K562 (cell line): ENCODE results near the gene STRN3. TPM values are rescaled to one million over a fixed set of nuclear protein-coding genes. Genes with fewer than 3 reads are reported as not detected.

Experiments used
- ATAC-seq: fragments of 200-7000 bp; cut with Tn5 transposase; 3 replicates; pipeline ENCODE4 v1.9.1; 2020; ENCODE audit warnings: moderate library complexity
- BruUV-seq: library from RNA; stranded (reverse); fragments of 400-500 nt; replicated peaks from 2 replicates; lab custom pipeline; 2021; lab: Mats Ljungman, UMichigan
- CTCF ChIA-PET: fragments of 300-600 bp; formaldehyde crosslinking; extraction: SDS; loops from one replicate; lab custom pipeline; 2021; ENCODE audit warnings: low intra/inter-chr PET ratio; lab: Yijun Ruan, JAX
- POLR2A ChIA-PET: fragments of 300-600, 350-650 bp; sonication (Branson Sonifier 250); formaldehyde crosslinking; extraction: SDS; loops from one replicate; lab custom pipeline; 2021; ENCODE audit warnings: antibody characterized with exemption, inconsistent platforms; lab: Yijun Ruan, JAX
- DNase-seq, 4 experiments: peaks; one replicate each; pipeline versions ENCODE4 v3.0.0 to v3.0.0-alpha.2; 2011 to 2018; ENCODE audit warnings: low spot score in 3 of 4, mixed read lengths in 3 of 4; ENCODE audit errors: extremely low read depth in 1 of 4
- FAIRE-seq: peaks from 2 replicates; lab custom pipeline; 2011; peaks lifted over from hg19 to GRCh38; lab: Jason Lieb, UNC
- H2AFZ ChIP-seq: 2 replicates; pipeline ENCODE4 v1.6.0; 2011; ENCODE audit warnings: low read depth, low read length, control low read depth, inconsistent platforms
- H3K27ac ChIP-seq: fragments of 200-600 bp; 3 replicates; pipeline ENCODE4 v1.8.0; 2011; ENCODE audit warnings: low read depth, mild to moderate bottlenecking, control low read depth, inconsistent platforms, low read length, moderate library complexity, mixed read lengths; ENCODE audit errors: extremely low read depth
- H3K27me3 ChIP-seq, 2 experiments: fragments of 300-600 bp in 1 of 2; 2 replicates in 1 of 2; 3 replicates in 1 of 2; pipeline versions ENCODE4 v1.6.0 to v1.8.0; 2011; ENCODE audit warnings: inconsistent platforms in 2 of 2, low read length in 2 of 2, mild to moderate bottlenecking in 1 of 2, mixed read lengths in 1 of 2, moderate library complexity in 1 of 2; ENCODE audit not compliant: control insufficient read depth in 2 of 2, insufficient read depth in 2 of 2
- H3K36me3 ChIP-seq: fragments of 300-600 bp; 3 replicates; pipeline ENCODE4 v1.8.0; 2011; ENCODE audit warnings: mild to moderate bottlenecking, low read length, inconsistent platforms; ENCODE audit not compliant: control insufficient read depth, insufficient read depth
- H3K4me1 ChIP-seq, 2 experiments: fragments of 200-600 bp in 1 of 2; replicated peaks in 1 of 2; 2 replicates in 1 of 2; 3 replicates in 1 of 2; pipeline versions ENCODE4 v1.5.1 to v1.8.0; 2011; ENCODE audit warnings: inconsistent platforms in 2 of 2, low read length in 2 of 2, mild to moderate bottlenecking in 1 of 2, mixed read lengths in 1 of 2, moderate library complexity in 1 of 2; ENCODE audit not compliant: control insufficient read depth in 2 of 2, insufficient read depth in 2 of 2
- H3K4me2 ChIP-seq: 2 replicates; pipeline ENCODE4 v1.6.1; 2011; ENCODE audit warnings: low read length, control low read depth, inconsistent platforms, mixed read lengths; ENCODE audit not compliant: insufficient read depth
- H3K4me3 ChIP-seq: fragments of 200-600 bp; sonication (generic), shearing (Covaris generic); 2 replicates; pipeline ENCODE4 v1.5.1; 2016; ENCODE audit warnings: control low read depth, inconsistent platforms
- H3K79me2 ChIP-seq: fragments of 200-600 bp; 3 replicates; pipeline ENCODE4 v1.8.0; 2011; ENCODE audit warnings: low read length, inconsistent platforms; ENCODE audit not compliant: control insufficient read depth, insufficient read depth
- H3K9ac ChIP-seq, 2 experiments: 2 replicates each; pipeline versions ENCODE4 v1.6.0 to v1.6.1; 2011; ENCODE audit warnings: low read depth in 2 of 2, low read length in 2 of 2, control low read depth in 1 of 2, inconsistent platforms in 1 of 2, mild to moderate bottlenecking in 1 of 2, mixed read lengths in 1 of 2; ENCODE audit not compliant: insufficient read depth in 1 of 2
- H3K9me1 ChIP-seq: one replicate; pipeline ENCODE4 v1.6.0; 2011; ENCODE audit warnings: inconsistent platforms, mild to moderate bottlenecking, low read length, moderate library complexity; ENCODE audit not compliant: control insufficient read depth, insufficient read depth
- H3K9me3 ChIP-seq: replicated peaks from 2 replicates; pipeline ENCODE4 v1.5.1; 2011; ENCODE audit warnings: low read depth, low read length, inconsistent platforms; ENCODE audit not compliant: control insufficient read depth, insufficient read depth
- H4K20me1 ChIP-seq: replicated peaks from 2 replicates; pipeline ENCODE4 v1.6.1; 2011; ENCODE audit warnings: low read length, inconsistent platforms, mixed read lengths; ENCODE audit not compliant: control insufficient read depth, insufficient read depth
- ADNP ChIP-seq: fragments of 200-800 bp; sonication (Bioruptor generic); IDR thresholded peaks from 2 replicates; pipeline ENCODE4 v1.6.1; 2016; ENCODE audit warnings: missing genetic modification characterization, missing compliant biosample characterization
- E2F4 ChIP-seq: sonication (generic); formaldehyde crosslinking; IDR thresholded peaks from 2 replicates; pipeline ENCODE4 v1.8.0; 2022; ENCODE audit warnings: mild to moderate bottlenecking, low read depth, missing genetic modification reagents
- HMGN3 ChIP-seq: IDR thresholded peaks from 2 replicates; pipeline ENCODE4 v1.6.1; 2011; ENCODE audit warnings: borderline replicate concordance, low read depth, mild to moderate bottlenecking, mixed read lengths, low read length; ENCODE audit not compliant: insufficient read length; ENCODE audit errors: extremely low read depth
- HNRNPLL ChIP-seq: fragments of 200-400 bp; formaldehyde crosslinking; IDR thresholded peaks from 2 replicates; pipeline ENCODE4 v1.6.1; 2017; ENCODE audit warnings: low read length, low read depth, mild to moderate bottlenecking; ENCODE audit not compliant: poor library complexity, severe bottlenecking
- MAFF ChIP-seq: IDR thresholded peaks from 2 replicates; pipeline ENCODE4 v1.6.1; 2012; ENCODE audit warnings: low read length, improper control_type of control experiment
- MAFK ChIP-seq: IDR thresholded peaks from 2 replicates; pipeline ENCODE4 v1.6.1; 2011; ENCODE audit warnings: low read length, improper control_type of control experiment
- POU5F1 ChIP-seq: fragments of 150-350 bp; IDR thresholded peaks from 2 replicates; pipeline ENCODE4 v1.6.1; 2014; ENCODE audit warnings: borderline replicate concordance, low read length, low read depth, mild to moderate bottlenecking; ENCODE audit not compliant: partially characterized antibody
- TAF15 ChIP-seq: fragments of 200-400 bp; formaldehyde crosslinking; IDR thresholded peaks from 2 replicates; pipeline ENCODE4 v1.6.1; 2017; ENCODE audit warnings: mild to moderate bottlenecking, low read depth, low read length, moderate library complexity
- ZNF407 ChIP-seq: fragments of 450-650 bp; IDR thresholded peaks from 2 replicates; pipeline ENCODE4 v1.6.1; 2016; ENCODE audit warnings: low read depth
- ZNF740 ChIP-seq, 3 experiments: fragments of 200-800 bp in 1 of 3; sonication (Bioruptor generic) in 1 of 3; sonication (generic) in 1 of 3; formaldehyde crosslinking in 1 of 3; IDR thresholded peaks; 2 replicates each; pipeline versions ENCODE4 v1.6.1 to v1.8.0; 2016 to 2022; ENCODE audit warnings: mild to moderate bottlenecking in 2 of 3, missing compliant biosample characterization in 2 of 3, missing genetic modification characterization in 2 of 3, missing genetic modification reagents in 1 of 3
- WGBS: fragments of 100-300 bp; shearing (Covaris generic); methylation state at CpG from one replicate; pipeline ENCODE4 v1.1.6; 2016; ENCODE audit warnings: low coverage, mixed read lengths; ENCODE audit not compliant: insufficient coverage; ENCODE audit errors: missing lambda C conversion rate; 5-methylcytosine and 5-hydroxymethylcytosine counted together
- in situ Hi-C: fragments of 300-500 bp; cut with MboI; formaldehyde crosslinking; loops from 4 replicates; pipeline ENCODE4 v1.15.0; 2018; ENCODE audit warnings: inconsistent platforms, mixed read lengths
- intact Hi-C: fragments of 100-400 bp; cut with micrococcal nuclease; formaldehyde crosslinking; loops from 2 replicates; pipeline ENCODE4 v1.14.2; 2022
- polyA plus RNA-seq, 8 experiments: library from polyadenylated mRNA; depleted of rRNA in 4 of 8; stranded (reverse) in 5 of 8; unstranded in 3 of 8; fragments of >200 nt; fragmentation: Nextera tagmentation in 2 of 8; fragmentation: Illumina TruSeq in 1 of 8; extraction: Ambion mirVana in 2 of 8; extraction: Trizol in 1 of 8; gene quantifications; 2 replicates each; pipeline versions ENCODE4 v1.2.1 to v1.2.3, GENCODE V29; 2011 to 2014; ENCODE audit warnings: inconsistent platforms in 1 of 8, missing spikeins in 1 of 8
- total RNA-seq, 7 experiments: library from RNA; depleted of rRNA in 6 of 7; stranded (reverse); fragments of >200 nt in 6 of 7; fragmentation: Illumina TruSeq in 2 of 7; extraction: Trizol in 2 of 7; gene quantifications; 2 replicates each; pipeline versions ENCODE4 v1.2.1 to v1.2.3, GENCODE V29; 2011 to 2021; ENCODE audit warnings: low replicate concordance in 1 of 7

STRN3 gene
- total and polyA plus RNA-seq, 9 of the 15 experiments (the other 6 are each of a cell fraction or from before 2014, with no cell fraction given) = 5.9 to 29.1 (median 16.0) TPM

- CTCF ChIA-PET = no interaction called here
- FAIRE-seq = no peak
- no peak for TF ChIP-seq MAFK
- TF ChIP-seq TAF15 = no peak
- no peak for TF ChIP-seq POU5F1
- TF ChIP-seq HNRNPLL = no peak
- TF ChIP-seq ZNF740 (CRISPR knock-in tag; IDR thresholded peaks at IDR 0.05) = no peak
- TF ChIP-seq ZNF740 (tag; IDR thresholded peaks at IDR 0.05) = no peak
- TF ChIP-seq E2F4 (CRISPR knock-in tag) = no peak
- no peak for TF ChIP-seq ZNF407
- no peak for TF ChIP-seq HMGN3
- no peak for TF ChIP-seq MAFF
- TF ChIP-seq ADNP (tag) = no peak
Measured at GRCh38 chr14:30971586-30971985, 54.6 kb downstream of the STRN3 start.

More at GRCh38 chr14:30971586-30971985, 54.6 kb downstream of the STRN3 start:
- POLR2A ChIA-PET = no interaction called here
- H3K9ac ChIP-seq = no peak overlapping the region
- no peaks in the 10 kb centered on the region for H3K27me3 ChIP-seq
- ATAC-seq (no peak), DNase-seq (no peak)
- H3K36me3 ChIP-seq = no peaks in the 10 kb centered on the region
- peaks cover 4 to 6% of the 10 kb centered on the region in 2 experiments; a peak in 3 of 5 replicates for H3K4me1 ChIP-seq
- H3K4me2 ChIP-seq = no peak overlapping the region
- H2AFZ ChIP-seq = no peak overlapping the region
- H3K79me2 ChIP-seq = peaks cover 100% of the 10 kb centered on the region
- no peaks in the 10 kb centered on the region for H3K9me1 ChIP-seq
- no TSS peak for BruUV-seq
- no peak overlapping the region for H3K4me3 ChIP-seq
- WGBS = 77% methylated on average over 5 of the region's 5 CpGs
- H3K9me3 ChIP-seq = no peaks in the 10 kb centered on the region
- H4K20me1 ChIP-seq = peaks cover 4% of the 10 kb centered on the region; the same call in 1 of the 2 replicates
- in situ Hi-C loops = no loop called here
- H3K27ac ChIP-seq = no peak overlapping the region
- intact Hi-C loops = no loop called here
